Activated CD8-positive, alpha-beta memory T cell treated with anti-CD3 and anti-CD28 coated beads, Interleukin-2, amount 50 U/mL, for 1 hour (primary cell): Measurements from ENCODE around the gene NDRG2.
"Not testable (repeated sequence)": the region's sequence is repeated elsewhere in the genome, so short reads cannot be mapped to it uniquely, and the experiment has no call there.

Experiments
- DNase-seq: peaks from one replicate; pipeline ENCODE4 v3.0.0-alpha.2; 2020; ENCODE audit errors: extremely low read depth

Gene NDRG2

GRCh38 chr14:21003788-21004346, 21.0 kb downstream of the NDRG2 start:
- no peak for DNase-seq

DNA sequence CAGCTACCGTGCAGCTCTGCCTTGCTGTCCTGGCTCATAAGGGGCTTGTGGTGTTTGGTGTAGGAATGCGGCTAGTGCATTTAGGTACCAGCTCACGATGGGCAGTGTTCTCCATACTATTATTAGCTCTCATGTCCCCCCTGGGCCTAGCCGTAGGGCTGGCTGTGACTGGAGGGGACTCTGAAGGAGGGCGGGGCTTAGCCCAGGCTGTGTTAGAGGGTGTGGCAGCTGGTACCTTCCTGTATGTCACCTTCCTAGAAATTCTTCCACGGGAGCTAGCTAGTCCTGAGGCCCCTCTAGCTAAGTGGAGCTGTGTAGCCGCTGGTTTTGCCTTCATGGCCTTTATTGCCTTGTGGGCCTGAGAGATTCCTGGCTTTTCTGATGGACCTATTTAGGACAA, 23.6 kb downstream of the NDRG2 start:
- DNase-seq, result no peak

- DNase-seq, result no peak
Measured at GRCh38 chr14:20999591-20999990, 25.3 kb downstream of the NDRG2 start.

GRCh38 chr14:20998674-20999366, 26.0 kb downstream of the NDRG2 start, which contains the start of gene SLC39A2:
TSS of gene SLC39A2 (plus strand) at chr14:20999293. CDS start at chr14:20999447, 154 bp downstream.
- no peak for DNase-seq

DNA sequence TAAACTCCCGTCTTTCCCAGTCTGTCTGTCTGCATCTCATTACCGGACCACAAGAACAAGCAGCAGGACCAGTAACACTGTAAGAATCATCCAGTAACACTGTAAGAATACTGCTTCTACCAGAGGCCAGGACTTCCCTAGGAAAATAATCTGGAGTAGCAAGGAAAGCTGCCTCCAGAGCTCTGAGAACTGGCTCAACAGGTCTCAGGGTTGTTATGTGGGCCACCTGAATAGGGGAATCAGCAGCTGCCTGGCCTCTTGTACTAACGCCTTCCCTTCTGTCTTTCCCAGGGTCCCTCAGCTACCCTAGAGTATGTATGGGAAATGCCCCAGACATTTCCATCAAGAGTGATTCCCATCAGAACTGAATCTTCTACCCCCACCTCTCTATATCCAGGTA, 26.7 kb downstream of the NDRG2 start:
- DNase-seq, result no peak

- no peak for DNase-seq
Measured at GRCh38 chr14:20997564-20997963, 27.3 kb downstream of the NDRG2 start.

DNA sequence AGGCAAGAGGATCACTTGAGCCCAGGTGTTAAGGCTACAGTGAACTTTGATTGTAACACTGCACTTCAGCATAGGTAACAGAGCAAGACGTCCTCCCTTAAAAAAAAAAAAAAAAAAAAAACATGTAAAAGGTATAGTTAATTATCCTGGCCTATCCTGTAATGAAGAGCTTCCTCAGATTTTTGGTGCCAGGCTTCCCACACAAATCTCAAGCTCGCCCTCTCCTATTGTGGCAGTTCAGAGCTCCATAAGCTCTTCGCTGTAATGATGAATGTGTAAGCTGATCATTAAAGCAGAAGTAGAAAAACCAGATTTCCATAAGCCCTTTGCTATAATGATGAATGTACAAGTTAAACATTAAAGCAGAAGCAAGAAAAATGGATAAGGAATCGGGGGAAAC, 27.7 kb downstream of the NDRG2 start:
- DNase-seq, result no peak

DNA sequence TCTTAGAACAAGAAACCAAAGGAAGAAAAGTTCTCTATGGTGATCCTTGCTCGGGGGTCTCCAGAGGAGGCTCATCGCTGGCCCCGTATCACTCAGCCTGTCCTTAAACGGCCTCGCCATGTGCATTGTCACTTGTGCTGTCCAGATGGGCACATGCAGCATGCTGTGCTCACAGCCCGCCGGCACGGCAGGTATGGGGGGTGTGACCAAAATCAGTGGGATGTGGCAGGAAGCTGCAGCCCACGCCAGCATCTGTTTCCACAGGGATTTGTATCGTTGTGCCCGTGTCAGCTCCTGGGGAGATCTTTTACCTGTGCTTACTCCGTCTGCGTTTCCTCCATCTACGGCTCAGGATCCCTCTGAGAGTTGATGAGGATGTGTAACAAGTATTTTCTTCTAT, 28.3 kb downstream of the NDRG2 start:
- no peak for DNase-seq

GRCh38 chr14:20989787-20990600, 34.9 kb downstream of the NDRG2 start, which contains the start of gene METTL17:
TSS of gene METTL17 (plus strand) at chr14:20989980. CDS start at chr14:20990003, 23 bp downstream.
- peak; percentile 64 for DNase-seq

GRCh38 chr14:20989471-20989786, 35.4 kb downstream of the NDRG2 start:
- DNase-seq, result no peak

DNA sequence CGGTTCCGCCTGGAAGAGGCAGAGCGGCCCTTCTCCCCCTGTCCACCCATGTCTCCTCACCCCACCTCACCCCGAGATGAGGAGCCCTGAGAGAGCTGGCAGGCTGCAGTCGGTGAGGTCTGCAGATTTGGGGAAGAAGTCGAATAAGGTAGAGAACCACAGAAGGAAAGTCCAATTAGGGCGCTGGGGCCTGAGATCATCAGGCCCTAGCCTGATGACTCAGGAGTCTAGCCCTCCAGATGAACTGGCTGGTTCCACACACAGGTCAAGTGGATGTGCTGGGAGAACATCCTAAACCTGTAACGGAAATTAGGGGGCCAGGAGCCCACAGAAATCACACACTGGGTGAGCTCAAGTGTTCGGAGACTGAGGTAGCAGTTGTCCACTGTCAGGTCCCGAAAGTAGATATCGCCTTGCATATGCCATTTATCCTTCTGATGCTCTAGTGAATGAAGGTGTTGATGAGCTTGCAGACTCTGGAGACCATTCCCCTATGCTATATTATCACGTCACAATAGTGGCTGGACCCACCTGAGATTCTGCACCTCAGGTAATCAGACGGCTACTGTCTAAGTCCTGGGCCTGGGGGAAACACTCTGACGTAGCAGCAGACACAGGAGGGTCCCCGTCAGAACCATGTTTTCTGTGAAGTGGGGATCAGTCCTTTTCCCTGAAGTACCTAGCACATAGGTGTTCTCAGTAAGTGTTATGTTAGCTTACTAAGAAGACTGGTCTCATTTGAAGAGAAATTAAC, 36.0 kb downstream of the NDRG2 start:
- no peak for DNase-seq

- no peak for DNase-seq
Measured at GRCh38 chr14:20986811-20987210, 38.0 kb downstream of the NDRG2 start.

DNA sequence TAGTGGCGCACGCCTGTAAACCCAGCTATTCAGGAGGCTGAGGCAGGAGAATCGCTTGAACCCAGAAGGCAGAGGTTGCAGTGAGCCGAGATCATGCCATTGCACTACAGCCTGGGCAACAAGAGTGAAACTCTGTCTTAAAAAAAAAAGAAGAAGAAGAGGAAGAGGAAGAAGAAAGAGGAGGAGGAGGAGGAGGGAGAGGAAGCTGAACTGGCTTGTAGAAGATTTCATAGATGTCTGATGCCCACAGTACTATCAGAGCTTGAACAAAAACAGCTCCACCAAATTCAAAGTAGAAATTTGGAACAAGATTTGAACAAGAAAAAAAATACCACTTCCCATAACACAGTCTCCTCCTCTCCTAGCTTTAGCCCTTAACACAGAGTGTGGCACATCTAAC, 39.2 kb downstream of the NDRG2 start:
- DNase-seq, result not testable (repeated sequence)

GRCh38 chr14:20982646-20983369, 42.1 kb downstream of the NDRG2 start:
- no peak for DNase-seq

DNA sequence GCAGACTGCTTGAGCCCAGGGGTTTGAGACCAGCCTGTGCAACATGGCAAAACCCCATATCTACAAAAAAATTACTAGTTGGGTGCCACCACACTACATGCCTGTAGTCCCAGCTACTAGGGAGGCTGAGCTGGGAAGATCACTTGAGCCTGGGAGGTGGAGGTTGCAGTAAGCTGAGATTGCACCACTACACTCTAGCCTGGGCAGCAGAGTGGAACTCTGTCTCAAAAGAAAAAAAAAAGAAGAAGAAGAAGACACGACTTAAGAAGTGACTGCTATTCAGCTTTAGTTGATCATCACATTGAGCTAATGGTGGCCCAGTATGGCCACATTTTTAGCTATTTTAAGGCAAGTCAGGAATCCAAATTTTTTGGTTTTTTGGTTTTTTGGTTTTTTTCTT, 44.0 kb downstream of the NDRG2 start:
- DNase-seq, result no peak

DNA sequence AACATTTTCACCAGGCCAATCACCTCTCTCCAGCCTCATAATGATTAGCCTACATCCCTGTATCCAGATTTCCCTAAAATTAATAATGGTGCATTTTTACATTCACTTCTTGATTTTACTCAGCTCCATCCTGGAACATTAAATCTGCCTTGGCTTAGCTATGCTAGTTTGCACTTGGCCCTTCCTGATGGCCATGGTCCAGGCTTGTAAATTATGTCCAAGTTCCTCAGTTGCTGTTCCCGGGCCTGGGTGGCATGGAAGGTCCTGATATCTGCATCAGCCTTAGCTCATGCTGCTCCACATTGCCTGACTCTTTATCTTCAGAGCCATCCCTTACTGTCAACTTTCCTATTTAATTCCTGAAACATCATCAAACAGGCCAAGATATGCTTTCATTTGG, 46.2 kb downstream of the NDRG2 start:
- no peak for DNase-seq

- no peak for DNase-seq
Measured at GRCh38 chr14:20976291-20976690, 48.6 kb downstream of the NDRG2 start.

DNA sequence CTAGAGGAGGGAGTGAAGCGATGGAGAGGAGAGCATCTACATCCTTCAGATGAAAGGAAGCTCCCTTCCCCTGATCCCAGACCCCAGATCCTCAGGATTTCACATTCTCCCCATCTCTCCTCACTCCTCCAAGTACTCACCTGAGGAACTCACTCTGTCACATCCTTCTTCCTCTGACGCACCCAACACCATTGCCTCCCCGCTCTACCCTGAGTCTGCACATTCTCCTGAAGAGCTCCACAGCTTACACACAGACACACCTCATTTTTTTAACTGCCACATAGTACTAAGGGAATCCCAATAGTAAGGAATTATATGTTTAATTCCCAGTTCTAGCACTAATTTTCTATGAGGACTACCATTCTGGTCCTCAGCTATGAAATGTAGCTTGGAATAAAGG, 51.4 kb downstream of the NDRG2 start:
- DNase-seq, result no peak

DNA sequence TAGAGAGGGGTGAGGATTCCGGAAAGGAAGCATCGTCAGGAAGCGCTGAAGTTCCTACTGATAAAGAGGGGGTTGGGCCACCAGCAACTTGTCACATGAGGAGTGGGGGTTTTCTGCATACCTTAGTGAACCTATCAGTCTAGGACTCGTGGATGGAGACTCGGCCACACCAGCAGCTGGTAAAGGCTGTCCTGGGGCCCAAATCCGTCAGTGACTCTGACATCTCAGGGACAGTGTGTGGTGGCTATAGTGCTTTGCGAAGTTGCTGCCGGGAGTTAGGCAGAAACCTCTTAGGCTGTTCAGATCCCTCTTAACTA, 53.2 kb downstream of the NDRG2 start:
- no peak for DNase-seq

GRCh38 chr14:20970983-20971704, 53.7 kb downstream of the NDRG2 start:
- DNase-seq, result no peak

DNA sequence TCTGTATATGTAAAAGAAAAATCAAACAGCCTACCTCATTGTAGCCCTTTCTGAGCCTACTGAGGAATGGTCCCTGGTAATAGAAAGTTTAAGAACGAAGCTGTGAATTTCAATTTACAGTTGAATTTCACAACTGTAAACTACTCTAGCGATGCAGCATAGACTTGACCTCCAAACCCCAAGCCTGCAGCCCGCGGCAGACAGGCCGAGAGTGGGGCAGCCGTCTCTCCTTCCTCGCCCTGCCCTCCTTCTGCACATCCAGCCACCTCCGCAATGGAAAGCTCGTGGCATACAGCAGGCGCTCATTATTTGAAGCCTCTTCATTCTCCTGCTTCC, 54.2 kb downstream of the NDRG2 start:
- no peak for DNase-seq
